H1 (cell line): Measurements from ENCODE around the gene TUBB1. TPM values are rescaled to one million over a fixed set of nuclear protein-coding genes. Genes with fewer than 3 reads are reported as not detected.

ENCODE experiments used
- CHD7 ChIP-seq: fragments of 300-600 bp; sonication (generic); IDR thresholded peaks from 2 replicates; pipeline ENCODE4 v1.7.1; 2012; ENCODE audit warnings: low read length, moderate library complexity, mild to moderate bottlenecking, inconsistent platforms; ENCODE audit not compliant: insufficient replicate concordance
- SAP30 ChIP-seq: fragments of 300-600 bp; sonication (generic); IDR thresholded peaks from 2 replicates; pipeline ENCODE4 v1.7.1; 2012; ENCODE audit warnings: low read length, moderate library complexity, mild to moderate bottlenecking, inconsistent platforms; ENCODE audit not compliant: insufficient read depth, insufficient replicate concordance
- TAF1 ChIP-seq: IDR thresholded peaks from 2 replicates; pipeline ENCODE4 v1.6.1; 2011; ENCODE audit warnings: mild to moderate bottlenecking, low read depth, low read length
- TCF12 ChIP-seq: IDR thresholded peaks from 2 replicates; pipeline ENCODE4 v1.6.1; 2011; ENCODE audit warnings: low read depth, mild to moderate bottlenecking, low read length
- polyA plus RNA-seq, 7 experiments: library from polyadenylated mRNA; depleted of rRNA in 3 of 7; stranded (reverse) in 5 of 7; unstranded in 2 of 7; fragments of >200 nt in 5 of 7; fragments of 200-250 nt in 2 of 7; gene quantifications; 1 replicate in 5 of 7; 2 replicates in 1 of 7; 4 replicates in 1 of 7; pipeline versions ENCODE4 v1.2.1 to v1.2.3, GENCODE V29; 2011 to 2013; ENCODE audit warnings: missing spikeins in 2 of 7, mixed read lengths in 2 of 7
- total RNA-seq: library from RNA; stranded (reverse); fragmentation: NEBNext Ultra II Directional; extraction: Animal tissue kit (Norgen Biotek cat#: 25700); gene quantifications from 2 replicates; pipeline ENCODE4 v1.2.1, GENCODE V29; 2021

The TUBB1 gene
- total and polyA plus RNA-seq, 2 of the 8 experiments (the other 6 are each of a cell fraction or from before 2014, with no cell fraction given), result not detected

- TF ChIP-seq CHD7 (no peak), TCF12 (no peak), SAP30 (no peak), TAF1 (no peak)
- TF ChIP-seq, all 59 proteins: peak for 0
These were observed 5.1 kb upstream of the TUBB1 start (continued) for GRCh38 chr20:59013959-59014608.
